OCI-LY7 (cell line): Measurements from ENCODE around the gene CDK2. TPM values are rescaled to one million over a fixed set of nuclear protein-coding genes. Genes with fewer than 3 reads are reported as not detected.
A peak's percentile ranks its signal among the peaks of the same experiment; 100 is the strongest.

Experiments used
- BruUV-seq: library from RNA; stranded (reverse); fragments of 400-500 nt; replicated peaks from 2 replicates; lab custom pipeline; 2021; lab: Mats Ljungman, UMichigan
- CTCF ChIA-PET: fragments of 300-600 bp; sonication (Branson Sonifier 250); formaldehyde crosslinking; loops from one replicate; lab custom pipeline; 2022; ENCODE audit warnings: antibody characterized with exemption; ENCODE audit not compliant: unreplicated experiment; lab: Charles Lee
- POLR2A ChIA-PET: fragments of 300-600 bp; sonication (Branson Sonifier 250); formaldehyde crosslinking; loops from one replicate; lab custom pipeline; 2022; ENCODE audit warnings: antibody characterized with exemption; lab: Charles Lee
- DNase-seq: peaks from one replicate; pipeline ENCODE4 v3.0.0-alpha.2; 2015; ENCODE audit warnings: low spot score
- H2AFZ ChIP-seq: fragments of 200-600 bp; sonication (generic), shearing (Covaris generic); 2 replicates; pipeline ENCODE4 v1.6.1; 2014; ENCODE audit warnings: mild to moderate bottlenecking, antibody characterized with exemption, low read length, moderate library complexity
- H3K27ac ChIP-seq: fragments of 200-600 bp; sonication (generic); 2 replicates; pipeline ENCODE4 v1.5.1; 2014; ENCODE audit warnings: mixed run types, low read depth, mild to moderate bottlenecking, moderate library complexity, low read length, inconsistent platforms; ENCODE audit not compliant: poor library complexity, severe bottlenecking
- H3K36me3 ChIP-seq: fragments of 200-600 bp; sonication (generic); 2 replicates; pipeline ENCODE4 v1.6.1; 2014; ENCODE audit warnings: mild to moderate bottlenecking, antibody characterized with exemption, low read length, moderate library complexity, mixed read lengths; ENCODE audit not compliant: insufficient read depth
- H3K4me1 ChIP-seq: fragments of 200-600 bp; sonication (generic); 2 replicates; pipeline ENCODE4 v1.5.1; 2014; ENCODE audit warnings: mild to moderate bottlenecking, low read length; ENCODE audit not compliant: insufficient read depth, poor library complexity, severe bottlenecking
- H3K4me2 ChIP-seq: fragments of 200-600 bp; sonication (generic); 2 replicates; pipeline ENCODE4 v1.6.1; 2014; ENCODE audit warnings: mild to moderate bottlenecking, low read length
- H3K4me3 ChIP-seq: fragments of 200-600 bp; sonication (generic); 2 replicates; pipeline ENCODE4 v1.5.1; 2014; ENCODE audit warnings: mild to moderate bottlenecking, low read depth, low read length; ENCODE audit not compliant: poor library complexity, severe bottlenecking
- H3K79me2 ChIP-seq: fragments of 200-600 bp; sonication (generic); 2 replicates; pipeline ENCODE4 v1.6.1; 2016; ENCODE audit warnings: low read depth, mild to moderate bottlenecking, low read length, moderate library complexity, mixed read lengths; ENCODE audit not compliant: insufficient read depth
- H3K9me2 ChIP-seq: fragments of 200-600 bp; sonication (generic); 2 replicates; pipeline ENCODE4 v1.6.1; 2016; ENCODE audit warnings: mild to moderate bottlenecking, low read length, mixed read lengths; ENCODE audit not compliant: insufficient read depth
- H3K9me3 ChIP-seq: fragments of 200-600 bp; sonication (generic); 2 replicates; pipeline ENCODE4 v1.6.1; 2014; ENCODE audit warnings: mild to moderate bottlenecking, mixed run types, low read length, mixed read lengths
- H4K20me1 ChIP-seq: fragments of 200-600 bp; sonication (generic); 2 replicates; pipeline ENCODE4 v1.6.1; 2014; ENCODE audit warnings: mild to moderate bottlenecking, antibody characterized with exemption, low read length, moderate library complexity, mixed read lengths; ENCODE audit not compliant: insufficient read depth
- EZH2phosphoT487 ChIP-seq: fragments of 200-600 bp; sonication (generic); IDR thresholded peaks from 2 replicates; pipeline ENCODE4 v1.6.1; 2018; ENCODE audit warnings: low read depth, borderline replicate concordance, mild to moderate bottlenecking, mixed run types, antibody characterized with exemption, low read length, moderate library complexity, mixed read lengths
- intact Hi-C: fragments of 100-400 bp; cut with micrococcal nuclease; formaldehyde crosslinking; loops from one replicate; pipeline ENCODE4 v1.10.0; 2022; ENCODE audit not compliant: unreplicated experiment
- total RNA-seq, 2 experiments: library from RNA; depleted of rRNA in 1 of 2; stranded (reverse); fragments of >200 nt in 1 of 2; shearing (Covaris generic) in 1 of 2; gene quantifications; 2 replicates each; pipeline ENCODE4 v1.2.3, GENCODE V29; 2014 to 2022
- TF ChIP-seq, protein P1 (sequence below): fragments of 200-600 bp; sonication (generic); conservative IDR thresholded peaks from 2 replicates; pipeline ENCODE4 v1.5.1; 2014; ENCODE audit warnings: mild to moderate bottlenecking, antibody characterized with exemption, low read length, moderate library complexity, mixed read lengths

The CDK2 gene
- total RNA-seq, 2 experiments from 2014 or later = 68.1 to 81.4 TPM

DNA sequence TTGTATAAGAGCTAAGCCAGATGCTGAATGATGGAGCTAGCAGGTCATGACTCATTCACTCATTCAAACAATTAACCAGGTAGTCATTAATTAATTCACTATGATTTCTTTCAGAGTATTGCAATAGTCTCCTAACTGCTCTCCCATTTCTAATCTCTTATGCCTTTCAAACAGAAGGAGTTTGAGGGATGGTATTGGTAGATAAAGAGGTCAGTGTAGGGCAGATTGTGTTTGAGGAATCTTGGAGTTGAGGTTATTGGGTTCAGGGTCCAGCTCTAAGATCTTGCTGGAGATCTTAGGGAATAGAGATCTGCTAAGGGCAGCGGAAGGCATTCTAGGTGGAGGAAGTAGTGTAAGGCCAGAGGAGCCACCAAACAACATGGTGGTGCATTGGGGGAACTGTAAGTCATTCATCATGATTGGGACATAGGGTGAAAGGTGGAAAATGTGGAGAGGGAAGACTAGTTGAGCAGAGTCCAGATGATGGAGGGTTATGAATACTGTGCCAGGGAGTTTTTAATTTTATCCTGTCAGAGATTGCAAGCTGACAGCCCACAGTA, 24.0 kb upstream of the CDK2 start:
- Histone ChIP-seq H4K20me1 (peaks cover 5% of the 10 kb centered on the region; the same call in 1 of the 2 replicates), H3K9me2 (no peaks in the 10 kb centered on the region), H3K27ac (no peak overlapping the region), H3K4me3 (no peak overlapping the region), H2AFZ (no peak overlapping the region), H3K79me2 (no peaks in the 10 kb centered on the region), H3K4me1 (peaks cover 16% of the 10 kb centered on the region), H3K9me3 (no peaks in the 10 kb centered on the region), H3K4me2 (no peak overlapping the region), H3K36me3 (peaks cover 93% of the 10 kb centered on the region)
- ChIA-PET CTCF (no interaction called here), POLR2A (interaction anchor here (0.5 kb wide), 1 partner anchor 1890 kb away, joined by 7 read pairs; no protein-coding TSS in a partner anchor)
- BruUV-seq = TSS peak; percentile 20
- no peak for DNase-seq
- TF ChIP-seq EZH2phosphoT487 = no peak
- TF ChIP-seq, protein P1, sequence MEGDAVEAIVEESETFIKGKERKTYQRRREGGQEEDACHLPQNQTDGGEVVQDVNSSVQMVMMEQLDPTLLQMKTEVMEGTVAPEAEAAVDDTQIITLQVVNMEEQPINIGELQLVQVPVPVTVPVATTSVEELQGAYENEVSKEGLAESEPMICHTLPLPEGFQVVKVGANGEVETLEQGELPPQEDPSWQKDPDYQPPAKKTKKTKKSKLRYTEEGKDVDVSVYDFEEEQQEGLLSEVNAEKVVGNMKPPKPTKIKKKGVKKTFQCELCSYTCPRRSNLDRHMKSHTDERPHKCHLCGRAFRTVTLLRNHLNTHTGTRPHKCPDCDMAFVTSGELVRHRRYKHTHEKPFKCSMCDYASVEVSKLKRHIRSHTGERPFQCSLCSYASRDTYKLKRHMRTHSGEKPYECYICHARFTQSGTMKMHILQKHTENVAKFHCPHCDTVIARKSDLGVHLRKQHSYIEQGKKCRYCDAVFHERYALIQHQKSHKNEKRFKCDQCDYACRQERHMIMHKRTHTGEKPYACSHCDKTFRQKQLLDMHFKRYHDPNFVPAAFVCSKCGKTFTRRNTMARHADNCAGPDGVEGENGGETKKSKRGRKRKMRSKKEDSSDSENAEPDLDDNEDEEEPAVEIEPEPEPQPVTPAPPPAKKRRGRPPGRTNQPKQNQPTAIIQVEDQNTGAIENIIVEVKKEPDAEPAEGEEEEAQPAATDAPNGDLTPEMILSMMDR = no peak
- intact Hi-C loops = no loop called here

DNA sequence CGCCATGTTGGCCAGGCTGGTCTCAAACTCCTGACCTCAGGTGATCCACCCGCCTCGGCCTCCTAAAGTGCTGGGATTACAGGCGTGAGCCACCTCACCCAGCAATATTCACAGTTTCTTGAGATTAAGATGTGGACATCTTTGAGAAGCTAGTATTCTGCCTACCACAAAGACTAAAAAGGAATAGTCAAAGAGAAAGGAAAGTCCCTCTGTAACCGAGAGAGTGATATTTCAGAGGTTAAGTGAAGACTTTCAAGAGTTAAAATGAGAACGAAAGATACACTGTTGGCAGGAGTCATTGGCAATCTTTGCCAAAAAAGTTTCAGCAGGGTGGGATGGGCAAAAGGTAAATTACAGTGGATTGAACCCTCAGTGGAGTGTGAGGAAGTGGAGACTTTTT, 20.1 kb upstream of the CDK2 start:
- no peaks in the 10 kb centered on the region for H4K20me1 ChIP-seq
- TF ChIP-seq, protein P1 = no peak
- no peak for TF ChIP-seq EZH2phosphoT487
- no peak overlapping the region for H3K4me2 ChIP-seq
- DNase-seq = no peak
- H3K27ac ChIP-seq = no peak overlapping the region
- CTCF ChIA-PET = no interaction called here
- POLR2A ChIA-PET = interaction anchor here (0.6 to 1.0 kb wide), 3 partner anchors 14 to 258 kb away, joined by 3 to 4 read pairs (median 3); no protein-coding TSS in a partner anchor
- H3K4me3 ChIP-seq = no peak overlapping the region
- H3K9me2 ChIP-seq = no peaks in the 10 kb centered on the region
- no peaks in the 10 kb centered on the region for H3K79me2 ChIP-seq
- no peaks in the 10 kb centered on the region for H3K9me3 ChIP-seq
- intact Hi-C loops = no loop called here
- H3K4me1 ChIP-seq = no peaks in the 10 kb centered on the region
- no TSS peak for BruUV-seq
- peaks cover 89% of the 10 kb centered on the region for H3K36me3 ChIP-seq
- no peak overlapping the region for H2AFZ ChIP-seq

DNA sequence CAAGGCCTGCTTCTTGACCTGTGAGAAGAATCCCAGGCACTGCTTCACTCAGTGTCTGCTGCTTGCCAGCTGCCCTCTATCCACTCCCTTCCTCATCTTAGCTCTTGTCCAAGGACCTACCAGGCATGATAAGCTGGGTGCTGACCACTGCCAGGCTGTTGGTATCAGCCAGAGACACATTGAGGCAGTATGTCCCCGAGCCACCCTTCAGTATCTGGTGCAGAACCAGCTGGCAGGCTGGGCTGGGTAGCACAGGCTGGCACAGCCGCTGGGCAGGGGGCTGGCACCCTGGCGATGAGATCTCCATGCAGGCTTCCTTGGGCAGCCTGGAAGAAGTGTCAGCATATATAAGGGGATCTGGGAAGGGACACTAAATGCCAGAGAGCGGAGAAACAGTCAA, 11.3 kb upstream of the CDK2 start:
- no peak overlapping the region for H2AFZ ChIP-seq
- intact Hi-C loops = no loop called here
- H3K4me1 ChIP-seq = no peaks in the 10 kb centered on the region
- H3K9me3 ChIP-seq = no peaks in the 10 kb centered on the region
- no peak overlapping the region for H3K4me3 ChIP-seq
- no peak overlapping the region for H3K4me2 ChIP-seq
- H4K20me1 ChIP-seq = no peaks in the 10 kb centered on the region
- BruUV-seq = no TSS peak
- no peak overlapping the region for H3K27ac ChIP-seq
- DNase-seq = no peak
- CTCF ChIA-PET = no interaction called here
- POLR2A ChIA-PET = interaction anchor here (0.7 kb wide), 1 partner anchor 41 kb away, joined by 3 read pairs; no protein-coding TSS in a partner anchor
- H3K9me2 ChIP-seq = no peaks in the 10 kb centered on the region
- no peaks in the 10 kb centered on the region for H3K79me2 ChIP-seq
- H3K36me3 ChIP-seq = peaks cover 48% of the 10 kb centered on the region
- TF ChIP-seq, protein P1 = no peak
- TF ChIP-seq EZH2phosphoT487 = no peak
